Astrocyte (in vitro differentiated cells and primary cell): ENCODE data around the gene RIMBP2. TPM values are rescaled to one million over a fixed set of nuclear protein-coding genes. Genes with fewer than 3 reads are reported as not detected.

Source experiments
- DNase-seq: peaks from one replicate; pipeline ENCODE4 v3.0.0-alpha.2; 2010; ENCODE audit warnings: low read depth
- FAIRE-seq: peaks from 2 replicates; lab custom pipeline; 2011; peaks lifted over from hg19 to GRCh38; lab: Jason Lieb, UNC
- H2AFZ ChIP-seq: 2 replicates; pipeline ENCODE4 v1.6.0; 2012; ENCODE audit warnings: low read depth, low read length, inconsistent platforms
- H3K27ac ChIP-seq: 2 replicates; pipeline ENCODE4 v1.5.1; 2011; ENCODE audit warnings: low read depth, low read length, inconsistent platforms
- H3K27me3 ChIP-seq: 2 replicates; pipeline ENCODE4 v1.6.0; 2011; ENCODE audit warnings: low read length, inconsistent platforms; ENCODE audit not compliant: insufficient read depth
- H3K36me3 ChIP-seq: 2 replicates; pipeline ENCODE4 v1.5.1; 2011; ENCODE audit warnings: low read length, inconsistent platforms; ENCODE audit not compliant: insufficient read depth
- H3K4me1 ChIP-seq: 2 replicates; pipeline ENCODE4 v1.5.1; 2011; ENCODE audit warnings: low read length, inconsistent platforms; ENCODE audit not compliant: insufficient read depth
- H3K4me2 ChIP-seq: 2 replicates; pipeline ENCODE4 v1.6.0; 2012; ENCODE audit warnings: low read length, inconsistent platforms
- H3K4me3 ChIP-seq: 2 replicates; pipeline ENCODE4 v1.5.1; 2011; ENCODE audit warnings: low read depth, mild to moderate bottlenecking, low read length, inconsistent platforms; ENCODE audit not compliant: insufficient read depth
- H3K79me2 ChIP-seq: 2 replicates; pipeline ENCODE4 v1.6.0; 2012; ENCODE audit warnings: mild to moderate bottlenecking, low read length, inconsistent platforms; ENCODE audit not compliant: insufficient read depth
- H3K9ac ChIP-seq: 2 replicates; pipeline ENCODE4 v1.6.0; 2012; ENCODE audit warnings: mild to moderate bottlenecking, low read length, inconsistent platforms
- H3K9me3 ChIP-seq: 2 replicates; pipeline ENCODE4 v1.5.1; 2012; ENCODE audit warnings: low read depth, mild to moderate bottlenecking, low read length, inconsistent platforms; ENCODE audit not compliant: insufficient read depth
- H4K20me1 ChIP-seq: 2 replicates; pipeline ENCODE4 v1.6.0; 2012; ENCODE audit warnings: low read length, inconsistent platforms; ENCODE audit not compliant: insufficient read depth
- H3K27ac Mint-ChIP-seq: one replicate; pipeline ENCODE4 v1.8.0; 2021; ENCODE audit warnings: mild to moderate bottlenecking, mixed read lengths; ENCODE audit not compliant: unreplicated experiment
- H3K27me3 Mint-ChIP-seq: one replicate; pipeline ENCODE4 v1.8.0; 2021; ENCODE audit warnings: low read depth, mixed read lengths; ENCODE audit not compliant: unreplicated experiment
- H3K36me3 Mint-ChIP-seq: one replicate; pipeline ENCODE4 v1.8.0; 2021; ENCODE audit warnings: low read depth, mixed read lengths; ENCODE audit not compliant: unreplicated experiment
- H3K4me1 Mint-ChIP-seq: one replicate; pipeline ENCODE4 v1.8.0; 2021; ENCODE audit warnings: low read depth, mixed read lengths; ENCODE audit not compliant: unreplicated experiment
- H3K4me3 Mint-ChIP-seq: one replicate; pipeline ENCODE4 v1.8.0; 2021; ENCODE audit warnings: mild to moderate bottlenecking, moderate library complexity, mixed read lengths; ENCODE audit not compliant: unreplicated experiment
- H3K9me3 Mint-ChIP-seq: one replicate; pipeline ENCODE4 v1.8.0; 2021; ENCODE audit warnings: mild to moderate bottlenecking, mixed read lengths; ENCODE audit not compliant: unreplicated experiment
- CTCF ChIP-seq: IDR thresholded peaks from 2 replicates; pipeline ENCODE4 v1.5.1; 2011; ENCODE audit warnings: low read depth, mild to moderate bottlenecking, inconsistent platforms, low read length, moderate library complexity; ENCODE audit not compliant: insufficient read depth
- EZH2 ChIP-seq: IDR thresholded peaks from 2 replicates; pipeline ENCODE4 v1.6.1; 2012; ENCODE audit warnings: mild to moderate bottlenecking, low read length, inconsistent platforms; ENCODE audit not compliant: insufficient read depth
- total RNA-seq: library from RNA; stranded (reverse); gene quantifications from 2 replicates; pipeline ENCODE4 v1.2.1, GENCODE V29; 2021

RIMBP2 gene
- total RNA-seq, 1 donor from 2014 or later, result 2.2 TPM

DNA sequence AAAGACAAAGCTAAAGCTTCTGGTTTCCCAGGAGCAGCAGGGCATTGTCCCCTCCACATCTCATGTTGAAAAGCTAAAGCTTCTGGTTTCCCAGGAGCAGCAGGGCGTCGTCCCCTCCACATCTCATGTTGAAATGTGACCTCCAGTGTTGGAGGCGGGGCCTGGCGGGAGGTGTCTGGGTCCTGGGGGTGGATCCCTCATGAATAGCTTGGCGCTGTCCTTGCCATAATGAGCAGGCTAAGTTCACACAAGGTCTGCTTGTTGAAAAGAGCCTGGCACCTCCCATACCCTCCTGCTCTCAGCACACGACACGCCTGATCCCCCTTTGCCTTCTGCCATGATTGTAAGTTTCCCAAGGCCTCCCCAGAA is 254.7 kb downstream of the RIMBP2 start:
- FAIRE-seq, result no peak
- Mint-ChIP-seq H3K9me3 (peaks cover 13% of the 10 kb centered on the region), H3K27ac (no peak overlapping the region)

DNA sequence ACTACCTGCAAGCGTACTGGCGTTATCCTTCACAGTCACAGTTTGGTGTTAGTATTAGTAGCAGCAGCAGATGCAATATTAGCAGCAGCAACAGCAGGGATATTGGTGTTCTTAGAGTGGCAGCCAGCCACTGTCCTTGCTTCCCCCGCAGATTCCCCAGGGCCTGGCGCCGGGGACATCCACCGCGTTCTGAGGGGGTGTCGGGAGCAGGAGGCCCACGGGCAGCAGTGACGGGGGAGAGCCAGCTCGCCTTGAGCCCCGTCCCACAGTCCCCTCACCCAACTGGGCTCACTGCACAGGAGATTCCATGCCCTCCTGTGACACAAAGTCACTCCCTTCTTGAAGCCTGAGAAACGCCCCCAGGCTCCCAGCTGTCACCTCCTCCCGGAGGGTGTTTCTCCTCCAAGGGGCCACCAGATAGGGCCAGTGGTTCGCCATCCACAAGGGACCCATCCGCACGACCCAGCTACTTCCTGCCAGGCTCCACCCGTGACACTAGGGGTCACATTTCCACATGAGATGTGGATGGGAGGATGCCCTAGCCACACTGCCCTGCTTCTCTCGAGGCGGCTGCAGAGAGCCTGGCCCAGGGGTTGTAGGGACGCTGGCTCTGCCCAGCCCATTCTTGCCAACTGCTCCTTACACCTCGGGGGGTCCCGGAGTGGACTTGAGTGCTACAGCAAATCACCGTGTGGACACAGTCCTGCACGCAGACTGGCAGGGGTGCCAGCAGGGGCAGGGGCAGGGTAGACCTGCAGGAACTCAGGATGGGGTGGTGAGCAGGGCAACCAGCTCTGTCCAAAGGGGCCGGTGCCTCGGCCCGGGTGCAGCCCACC is 255.3 kb downstream of the RIMBP2 start:
- Histone ChIP-seq H3K79me2 (no peaks in the 10 kb centered on the region), H4K20me1 (no peaks in the 10 kb centered on the region), H3K9me3 (peaks cover 12% of the 10 kb centered on the region), H3K36me3 (no peaks in the 10 kb centered on the region), H3K9ac (no peak overlapping the region), H3K4me2 (no peak overlapping the region), H3K27ac (no peak overlapping the region), H3K27me3 (no peaks in the 10 kb centered on the region), H2AFZ (no peak overlapping the region), H3K4me1 (no peaks in the 10 kb centered on the region), H3K4me3 (no peak overlapping the region)
- FAIRE-seq, result no peak
- Mint-ChIP-seq H3K4me3 (no peak overlapping the region), H3K27ac (no peak overlapping the region), H3K9me3 (peaks cover 13% of the 10 kb centered on the region), H3K36me3 (no peaks in the 10 kb centered on the region), H3K27me3 (peaks cover under 1% of the 10 kb centered on the region), H3K4me1 (no peaks in the 10 kb centered on the region)
- DNase-seq, result no peak
- TF ChIP-seq CTCF (no peak), EZH2 (no peak)

More for the DNA sequence above, 254.7 kb downstream of the RIMBP2 start:
- no peaks in the 10 kb centered on the region for H3K36me3 Mint-ChIP-seq
- H3K79me2 ChIP-seq, result no peaks in the 10 kb centered on the region
- no peaks in the 10 kb centered on the region for H4K20me1 ChIP-seq
- H3K4me1 Mint-ChIP-seq, result no peaks in the 10 kb centered on the region
- H2AFZ ChIP-seq, result no peak overlapping the region
- TF ChIP-seq CTCF, result no peak
- TF ChIP-seq EZH2, result no peak
- no peak overlapping the region for H3K4me3 ChIP-seq
- no peak overlapping the region for H3K4me2 ChIP-seq
- H3K4me3 Mint-ChIP-seq, result no peak overlapping the region
- no peaks in the 10 kb centered on the region for H3K36me3 ChIP-seq
- H3K27me3 Mint-ChIP-seq, result no peaks in the 10 kb centered on the region
- H3K27me3 ChIP-seq, result no peaks in the 10 kb centered on the region
- H3K27ac ChIP-seq, result no peak overlapping the region
- no peak for DNase-seq
- peaks cover 12% of the 10 kb centered on the region for H3K9me3 ChIP-seq
- no peak overlapping the region for H3K9ac ChIP-seq
- no peaks in the 10 kb centered on the region for H3K4me1 ChIP-seq

DNA sequence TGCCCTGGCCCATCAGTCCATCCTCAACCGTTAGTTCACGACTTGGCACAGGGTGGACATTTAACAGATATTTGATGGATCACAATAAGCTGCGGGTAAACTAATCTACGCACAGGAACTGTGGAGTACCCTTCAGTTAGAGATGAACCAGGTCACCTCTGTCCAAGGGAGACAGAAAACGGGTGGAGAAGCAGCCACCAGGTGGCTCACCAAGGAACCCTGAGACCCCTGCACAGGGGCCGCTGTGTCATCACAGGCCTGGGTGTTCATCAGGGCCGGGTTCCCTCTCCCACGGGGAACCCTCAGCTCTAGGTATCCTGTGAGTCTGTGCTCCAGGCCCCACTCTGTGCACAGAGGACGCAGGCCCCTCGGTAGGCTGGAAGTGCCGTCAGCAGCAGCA is 256.2 kb downstream of the RIMBP2 start:
- H3K9me3 Mint-ChIP-seq, result peaks cover 13% of the 10 kb centered on the region
- no peak overlapping the region for H3K4me2 ChIP-seq
- no peaks in the 10 kb centered on the region for H3K36me3 Mint-ChIP-seq
- H3K9me3 ChIP-seq, result peaks cover 12% of the 10 kb centered on the region
- H2AFZ ChIP-seq, result no peak overlapping the region
- no peaks in the 10 kb centered on the region for H3K4me1 ChIP-seq
- peaks cover 4% of the 10 kb centered on the region for H3K27me3 Mint-ChIP-seq
- H3K27ac Mint-ChIP-seq, result no peak overlapping the region
- no peak overlapping the region for H3K4me3 ChIP-seq
- TF ChIP-seq CTCF, result no peak
- no peak for TF ChIP-seq EZH2
- FAIRE-seq (no peak), DNase-seq (no peak)
- no peaks in the 10 kb centered on the region for H3K79me2 ChIP-seq
- H3K4me3 Mint-ChIP-seq, result no peak overlapping the region
- H3K27me3 ChIP-seq, result no peaks in the 10 kb centered on the region
- no peak overlapping the region for H3K27ac ChIP-seq
- no peaks in the 10 kb centered on the region for H4K20me1 ChIP-seq
- no peaks in the 10 kb centered on the region for H3K4me1 Mint-ChIP-seq
- no peak overlapping the region for H3K9ac ChIP-seq
- H3K36me3 ChIP-seq, result no peaks in the 10 kb centered on the region
